ENCODE results near the gene IP6K2.

IP6K2 gene

GRCh38 chr3:48664313-48664644 lies 52.7 kb downstream of the IP6K2 start:
- DNase-seq = no peak

- peak; percentile 70 to 99 (median 94) for DNase-seq
These were observed 53.3 kb downstream of the IP6K2 start for GRCh38 chr3:48663489-48664312.

GRCh38 chr3:48662753-48663488 lies 54.1 kb downstream of the IP6K2 start, which contains the start of gene CELSR3:
Gene CELSR3, minus strand, starts transcription at chr3:48662886. Its CDS starts 252 bp downstream, at chr3:48662634.
- DNase-seq = peak in 49 of 51 donors; percentile 11 to 88 (median 71)

- peak in 7 of 51 donors; percentile 10 to 50 (median 39) for DNase-seq
These were observed 54.8 kb downstream of the IP6K2 start for GRCh38 chr3:48662145-48662752.

GRCh38 chr3:48661501-48662144 lies 55.4 kb downstream of the IP6K2 start:
- DNase-seq = peak in 50 of 51 donors; percentile 11 to 76 (median 51)

- no peak for DNase-seq
These were observed 56.1 kb downstream of the IP6K2 start for GRCh38 chr3:48660800-48661400.

GRCh38 chr3:48656841-48657281 lies 60.2 kb downstream of the IP6K2 start:
- no peak for DNase-seq

- DNase-seq = peak in 35 of 51 donors; percentile 1 to 64 (median 31)
These were observed 60.8 kb downstream of the IP6K2 start for GRCh38 chr3:48656061-48656840.

- no peak for DNase-seq
These were observed 61.4 kb downstream of the IP6K2 start for GRCh38 chr3:48655606-48656005.

GRCh38 chr3:48655063-48655462 lies 62.0 kb downstream of the IP6K2 start:
- DNase-seq = no peak

GRCh38 chr3:48652923-48653715 lies 63.9 kb downstream of the IP6K2 start:
- DNase-seq = no peak

GRCh38 chr3:48651771-48652170 lies 65.2 kb downstream of the IP6K2 start:
- no peak for DNase-seq

GRCh38 chr3:48650723-48651122 lies 66.3 kb downstream of the IP6K2 start:
- DNase-seq = no peak

GRCh38 chr3:48648188-48648850 lies 68.7 kb downstream of the IP6K2 start:
- DNase-seq = no peak

GRCh38 chr3:48647714-48648113 lies 69.3 kb downstream of the IP6K2 start:
- DNase-seq = no peak

- peak in 1 of 51 donors; percentile 8 for DNase-seq
These were observed 71.9 kb downstream of the IP6K2 start for GRCh38 chr3:48644898-48645760.

- no peak for DNase-seq
These were observed 74.4 kb downstream of the IP6K2 start for GRCh38 chr3:48642605-48643004.

- no peak for DNase-seq
These were observed 75.6 kb downstream of the IP6K2 start for GRCh38 chr3:48641396-48641795.

Measured in hypothalamus (tissue), 51 donors.